Measurements from ENCODE around the gene GRM7. TPM values are rescaled to one million over a fixed set of nuclear protein-coding genes. Genes with fewer than 3 reads are reported as not detected.

The GRM7 gene
- total RNA-seq, 1 experiment from 2014 or later = not detected

DNA sequence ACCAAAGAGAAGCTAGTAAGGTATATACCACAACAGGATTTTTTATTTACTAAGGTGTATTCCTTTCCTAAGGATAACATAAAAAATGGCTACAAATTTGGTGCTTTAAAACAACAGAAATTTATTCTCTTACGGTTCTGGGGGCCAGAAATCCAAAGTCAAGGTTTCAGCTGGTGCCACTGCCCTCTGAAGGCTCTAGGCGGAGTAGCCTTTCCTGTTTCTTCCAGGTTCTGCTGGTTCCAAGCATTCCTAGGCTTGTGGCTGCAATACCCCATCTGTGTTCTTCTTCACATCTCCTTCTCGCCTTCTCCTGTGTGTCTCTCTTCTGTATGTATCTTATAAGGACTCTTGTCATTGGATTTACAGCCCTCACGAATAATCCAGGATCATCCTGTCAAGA is 549.9 kb downstream of the GRM7 start:
- Histone ChIP-seq H3K9me2 (replicated peaks; ENCODE audit: low read length) (no peaks in the 10 kb centered on the region), H3K4me2 (ENCODE audit: low read length) (no peak overlapping the region), H2AFZ (ENCODE audit: low read length) (no peak overlapping the region), H3K79me2 (ENCODE audit: low read length) (no peaks in the 10 kb centered on the region), H4K20me1 (ENCODE audit: low read length) (no peaks in the 10 kb centered on the region), H3K9me3 (ENCODE audit: low read length) (peaks cover 5% of the 10 kb centered on the region; the same call in 1 of the 2 replicates), H3K9ac (ENCODE audit: low read length) (no peak overlapping the region), H3K4me3 (ENCODE audit: low read length) (no peak overlapping the region), H3K36me3 (ENCODE audit: low read depth, low read length) (no peaks in the 10 kb centered on the region), H3F3A (ENCODE audit: low read length, unreplicated experiment) (no peaks in the 10 kb centered on the region), H3K27ac (ENCODE audit: low read length) (no peak overlapping the region), H3K27me3 (ENCODE audit: low read length) (no peaks in the 10 kb centered on the region), H3K4me1 (ENCODE audit: insufficient read depth, low read length) (no peaks in the 10 kb centered on the region)
- CTCF ChIA-PET = no interaction called here
- TF ChIP-seq, protein P1, sequence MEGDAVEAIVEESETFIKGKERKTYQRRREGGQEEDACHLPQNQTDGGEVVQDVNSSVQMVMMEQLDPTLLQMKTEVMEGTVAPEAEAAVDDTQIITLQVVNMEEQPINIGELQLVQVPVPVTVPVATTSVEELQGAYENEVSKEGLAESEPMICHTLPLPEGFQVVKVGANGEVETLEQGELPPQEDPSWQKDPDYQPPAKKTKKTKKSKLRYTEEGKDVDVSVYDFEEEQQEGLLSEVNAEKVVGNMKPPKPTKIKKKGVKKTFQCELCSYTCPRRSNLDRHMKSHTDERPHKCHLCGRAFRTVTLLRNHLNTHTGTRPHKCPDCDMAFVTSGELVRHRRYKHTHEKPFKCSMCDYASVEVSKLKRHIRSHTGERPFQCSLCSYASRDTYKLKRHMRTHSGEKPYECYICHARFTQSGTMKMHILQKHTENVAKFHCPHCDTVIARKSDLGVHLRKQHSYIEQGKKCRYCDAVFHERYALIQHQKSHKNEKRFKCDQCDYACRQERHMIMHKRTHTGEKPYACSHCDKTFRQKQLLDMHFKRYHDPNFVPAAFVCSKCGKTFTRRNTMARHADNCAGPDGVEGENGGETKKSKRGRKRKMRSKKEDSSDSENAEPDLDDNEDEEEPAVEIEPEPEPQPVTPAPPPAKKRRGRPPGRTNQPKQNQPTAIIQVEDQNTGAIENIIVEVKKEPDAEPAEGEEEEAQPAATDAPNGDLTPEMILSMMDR (conservative IDR thresholded peaks at IDR 0.05; ENCODE audit: low read depth, low read length) = no peak
- no peak for TF ChIP-seq EZH2phosphoT487 (IDR thresholded peaks at IDR 0.05; ENCODE audit: borderline replicate concordance, low read length)
- TF ChIP-seq EZH2 (IDR thresholded peaks at IDR 0.05; ENCODE audit: low read length, unreplicated experiment) = no peak
- POLR2A ChIA-PET (ENCODE audit: unreplicated experiment) = no interaction called here
- ATAC-seq (no peak), DNase-seq (no peak)
- no TSS peak for BruUV-seq (replicated peaks)
- intact Hi-C loops (cut with micrococcal nuclease) = no loop called here

DNA sequence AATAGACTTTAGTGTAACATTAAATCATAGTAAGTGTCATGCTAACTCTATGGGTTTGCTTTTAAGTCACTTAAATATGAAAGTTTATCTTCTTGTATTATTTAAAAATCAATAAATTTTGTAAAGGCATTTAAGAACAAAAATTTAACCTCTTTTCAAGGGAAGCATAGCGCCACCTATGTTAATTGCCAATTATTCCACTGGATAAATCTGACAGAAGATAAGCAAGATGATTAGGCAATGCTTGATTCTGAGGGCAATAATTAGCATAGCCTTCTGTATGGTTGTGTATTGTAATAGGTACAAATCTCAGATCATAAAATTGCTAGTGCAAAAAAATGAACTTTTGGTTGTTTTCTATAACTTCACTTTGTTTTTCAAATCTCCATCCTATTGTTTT is 560.1 kb downstream of the GRM7 start:
- TF ChIP-seq, protein P1 (conservative IDR thresholded peaks at IDR 0.05; ENCODE audit: low read depth, low read length) = no peak
- TF ChIP-seq EZH2 (IDR thresholded peaks at IDR 0.05; ENCODE audit: low read length, unreplicated experiment) (no peak), EZH2phosphoT487 (IDR thresholded peaks at IDR 0.05; ENCODE audit: borderline replicate concordance, low read length) (no peak)
- CTCF ChIA-PET = no interaction called here
- peaks cover 13% of the 10 kb centered on the region; the same call in 1 of the 2 replicates for H3K9me3 ChIP-seq (ENCODE audit: low read length)
- no peaks in the 10 kb centered on the region for H3F3A ChIP-seq (ENCODE audit: low read length, unreplicated experiment)
- ATAC-seq (no peak), DNase-seq (no peak)
- no peaks in the 10 kb centered on the region for H3K27me3 ChIP-seq (ENCODE audit: low read length)
- no peaks in the 10 kb centered on the region for H3K36me3 ChIP-seq (ENCODE audit: low read depth, low read length)
- no peak overlapping the region for H2AFZ ChIP-seq (ENCODE audit: low read length)
- intact Hi-C loops (cut with micrococcal nuclease) = no loop called here
- H3K9me2 ChIP-seq (replicated peaks; ENCODE audit: low read length) = no peaks in the 10 kb centered on the region
- H3K79me2 ChIP-seq (ENCODE audit: low read length) = no peaks in the 10 kb centered on the region
- H3K9ac ChIP-seq (ENCODE audit: low read length) = no peak overlapping the region
- no peak overlapping the region for H3K4me3 ChIP-seq (ENCODE audit: low read length)
- H4K20me1 ChIP-seq (ENCODE audit: low read length) = no peaks in the 10 kb centered on the region
- POLR2A ChIA-PET (ENCODE audit: unreplicated experiment) = no interaction called here
- no peak overlapping the region for H3K27ac ChIP-seq (ENCODE audit: low read length)
- no peak overlapping the region for H3K4me2 ChIP-seq (ENCODE audit: low read length)
- H3K4me1 ChIP-seq (ENCODE audit: insufficient read depth, low read length) = no peaks in the 10 kb centered on the region
- BruUV-seq (replicated peaks) = no TSS peak

DNA sequence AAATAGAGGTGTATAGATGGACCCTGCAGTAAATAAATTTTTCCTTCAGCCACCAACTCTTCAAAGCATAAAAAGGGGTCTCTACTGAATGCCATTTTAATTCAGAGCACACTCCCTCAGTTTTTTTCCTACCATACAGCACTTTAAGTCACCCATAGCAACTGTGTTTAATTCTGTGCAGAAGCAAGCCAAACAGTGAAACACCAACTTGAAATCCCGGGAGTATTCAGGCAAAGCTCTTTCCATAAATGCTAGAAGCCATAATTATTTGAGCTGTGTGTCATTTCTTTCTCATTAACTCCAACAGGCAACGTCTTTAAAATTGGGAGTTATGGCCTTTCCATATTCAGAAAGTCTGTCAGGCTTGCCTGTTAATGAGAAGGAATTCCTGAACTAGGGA is 562.1 kb downstream of the GRM7 start:
- no peak for TF ChIP-seq EZH2phosphoT487 (IDR thresholded peaks at IDR 0.05; ENCODE audit: borderline replicate concordance, low read length)
- TF ChIP-seq EZH2 (IDR thresholded peaks at IDR 0.05; ENCODE audit: low read length, unreplicated experiment) = no peak
- TF ChIP-seq, protein P1 (conservative IDR thresholded peaks at IDR 0.05; ENCODE audit: low read depth, low read length) = no peak
- no peak overlapping the region for H3K9ac ChIP-seq (ENCODE audit: low read length)
- no peak overlapping the region for H2AFZ ChIP-seq (ENCODE audit: low read length)
- ChIA-PET CTCF (no interaction called here), POLR2A (ENCODE audit: unreplicated experiment) (no interaction called here)
- H3K27ac ChIP-seq (ENCODE audit: low read length) = no peak overlapping the region
- H3K4me3 ChIP-seq (ENCODE audit: low read length) = no peak overlapping the region
- peaks cover 13% of the 10 kb centered on the region; the same call in 1 of the 2 replicates for H3K9me3 ChIP-seq (ENCODE audit: low read length)
- no peaks in the 10 kb centered on the region for H4K20me1 ChIP-seq (ENCODE audit: low read length)
- no peaks in the 10 kb centered on the region for H3F3A ChIP-seq (ENCODE audit: low read length, unreplicated experiment)
- no peaks in the 10 kb centered on the region for H3K4me1 ChIP-seq (ENCODE audit: insufficient read depth, low read length)
- no peak overlapping the region for H3K4me2 ChIP-seq (ENCODE audit: low read length)
- no peaks in the 10 kb centered on the region for H3K79me2 ChIP-seq (ENCODE audit: low read length)
- no peaks in the 10 kb centered on the region for H3K9me2 ChIP-seq (replicated peaks; ENCODE audit: low read length)
- no TSS peak for BruUV-seq (replicated peaks)
- no peaks in the 10 kb centered on the region for H3K27me3 ChIP-seq (ENCODE audit: low read length)
- no peaks in the 10 kb centered on the region for H3K36me3 ChIP-seq (ENCODE audit: low read depth, low read length)
- no peak for DNase-seq
- ATAC-seq = no peak
- intact Hi-C loops (cut with micrococcal nuclease) = no loop called here

Measured in PC-3 (cell line).